Spleen (tissue), 11 donors: Measurements from ENCODE around the gene TMEM184A. TPM values are rescaled to one million over a fixed set of nuclear protein-coding genes. Genes with fewer than 3 reads are reported as not detected.

Experiments used
- DNase-seq: peaks from one replicate; pipeline ENCODE4 v3.0.0-alpha.2; 2020
- H3K27ac ChIP-seq, 8 donors: fragments of 200-600 bp; sonication (generic) in 7 of 8; 1 replicate in 4 of 8; 2 replicates in 4 of 8; pipeline versions ENCODE4 v1.5.0 to v1.8.0; 2016 to 2021; ENCODE audit warnings: inconsistent platforms in 4 of 8, mild to moderate bottlenecking in 4 of 8, moderate library complexity in 1 of 8
- H3K27me3 ChIP-seq, 7 donors: fragments of 200-600 bp; sonication (generic) in 6 of 7; replicated peaks in 1 of 7; 1 replicate in 4 of 7; 2 replicates in 3 of 7; pipeline versions ENCODE4 v1.5.0 to v1.8.0; 2016 to 2021; ENCODE audit warnings: inconsistent platforms in 3 of 7, mild to moderate bottlenecking in 1 of 7
- H3K36me3 ChIP-seq, 6 donors: fragments of 200-600 bp; sonication (generic) in 5 of 6; 1 replicate in 4 of 6; 2 replicates in 2 of 6; pipeline versions ENCODE4 v1.5.0 to v1.8.0; 2016 to 2021; ENCODE audit warnings: inconsistent platforms in 2 of 6
- H3K4me1 ChIP-seq, 6 donors: fragments of 200-600 bp; sonication (generic) in 5 of 6; 1 replicate in 3 of 6; 2 replicates in 3 of 6; pipeline versions ENCODE4 v1.5.0 to v1.8.0; 2016 to 2021; ENCODE audit warnings: inconsistent platforms in 3 of 6
- H3K4me3 ChIP-seq, 8 donors: fragments of 200-600 bp; sonication (generic) in 7 of 8; 1 replicate in 4 of 8; 2 replicates in 4 of 8; pipeline versions ENCODE4 v1.5.0 to v1.8.0; 2016 to 2021; ENCODE audit warnings: inconsistent platforms in 4 of 8, mild to moderate bottlenecking in 4 of 8, moderate library complexity in 2 of 8
- H3K9me3 ChIP-seq, 8 donors: fragments of 200-600 bp; sonication (generic) in 7 of 8; 1 replicate in 4 of 8; 2 replicates in 4 of 8; pipeline versions ENCODE4 v1.5.0 to v1.8.0; 2016 to 2021; ENCODE audit warnings: inconsistent platforms in 4 of 8
- CTCF ChIP-seq, 11 experiments: fragments of 200-600 bp in 7 of 11; fragments of 450-650 bp in 4 of 11; sonication (generic) in 4 of 11; IDR thresholded peaks in 8 of 11; conservative IDR thresholded peaks in 3 of 11; 1 replicate in 7 of 11; 2 replicates in 4 of 11; pipeline versions ENCODE4 v1.4.0 to v1.8.0; 2016 to 2021; ENCODE audit warnings: antibody characterized with exemption in 11 of 11, inconsistent platforms in 4 of 11, mild to moderate bottlenecking in 1 of 11
- POLR2A ChIP-seq, 3 donors: fragments of 450-650 bp; IDR thresholded peaks; one replicate each; pipeline ENCODE4 v1.5.1; 2017; ENCODE audit warnings: antibody characterized with exemption in 3 of 3, mild to moderate bottlenecking in 1 of 3
- POLR2AphosphoS5 ChIP-seq, 3 donors: sonication (generic); formaldehyde crosslinking; IDR thresholded peaks; one replicate each; pipeline ENCODE4 v1.5.1; 2017; ENCODE audit warnings: antibody characterized with exemption in 3 of 3
- WGBS, 5 donors: extraction: QIAGEN DNeasy Blood & Tissue Kit in 3 of 5; methylation state at CpG; one replicate each; pipeline versions ENCODE4 v1.1.5 to v1.1.7; 2013 to 2018; 5-methylcytosine and 5-hydroxymethylcytosine counted together
- intact Hi-C: fragments of 100-400 bp; cut with DNase I; formaldehyde crosslinking; loops from one replicate; pipeline ENCODE4 v1.15.0; 2023; ENCODE audit warnings: low total_unique reads
- polyA plus RNA-seq, 3 donors: library from polyadenylated mRNA; stranded (reverse); fragments of 200-250 nt; gene quantifications; one replicate each; pipeline ENCODE4 v1.2.1, GENCODE V29; 2013
- total RNA-seq, 7 donors: library from RNA; depleted of rRNA in 3 of 7; stranded (reverse); fragments of >200 nt in 3 of 7; fragmentation: NEBNext Ultra II Directional in 4 of 7; extraction: Animal tissue kit (Norgen Biotek cat#: 25700) in 4 of 7; gene quantifications; one replicate each; pipeline versions ENCODE4 v1.1.0 to v1.2.1, GENCODE V29; 2016 to 2021
- donor health status: healthy with polysubstance abuse.
- donor health status: DM: no; HTN: no; CAD: no; lungs with moderate emphysema.
- donor health status: DM: no; HTN: no; CAD: no.
- donor health status: Bipolar disorder and iron deficiency.
- donor health status: healthy.
- donor health status: DM: no; HTN: no; CAD: no.
- donor health status: DM: yes; HTN: yes; CAD: no.

The TMEM184A gene
- total and polyA plus RNA-seq, 10 donors, result 0.09 to 0.39 (median 0.21) TPM; not detected in 4

- Histone ChIP-seq H3K9me3 (no peaks in the 10 kb centered on the region), H3K4me3 (no peak overlapping the region), H3K4me1 (peaks cover 0 to 46% (median 23%) of the 10 kb centered on the region in 6 donors), H3K27ac (peak overlapping the region in 2 of 8 donors; percentile 85 to 86), H3K36me3 (peaks cover 0 to 99% (median 53%) of the 10 kb centered on the region in 6 donors), H3K27me3 (no peaks in the 10 kb centered on the region)
- intact Hi-C loops, result no loop called here
- 86 to 94% (median 88%) methylated on average over 18 to 36 of the region's 36 CpGs for WGBS, 5 donors
- TF ChIP-seq POLR2AphosphoS5 (IDR thresholded peaks at IDR 0.05) (no peak), CTCF (IDR thresholded peaks at IDR 0.05 in 8 of 11, conservative IDR thresholded peaks at IDR 0.05 in 3 of 11) (no peak), POLR2A (IDR thresholded peaks at IDR 0.05) (no peak)
- DNase-seq, result no peak
These were observed 16.7 kb downstream of the TMEM184A start for GRCh38 chr7:1539181-1539881.

GRCh38 chr7:1538544-1539180, 17.3 kb downstream of the TMEM184A start:
- 82 to 92% (median 82%) methylated on average over 13 to 25 of the region's 25 CpGs for WGBS, 5 donors

GRCh38 chr7:1537535-1538412, 18.2 kb downstream of the TMEM184A start:
- Histone ChIP-seq H3K4me1 (peaks cover 12 to 62% (median 36%) of the 10 kb centered on the region in 6 donors), H3K9me3 (no peaks in the 10 kb centered on the region), H3K4me3 (peak overlapping the region in 5 of 8 donors; percentile 7 to 55 (median 17)), H3K27me3 (no peaks in the 10 kb centered on the region), H3K36me3 (peaks cover 0 to 84% (median 45%) of the 10 kb centered on the region in 6 donors), H3K27ac (peak overlapping the region in 7 of 8 donors; percentile 74 to 86 (median 80))
- peak; percentile 78 for DNase-seq
- intact Hi-C loops, result no loop called here
- peak; percentile 53 to 70 (median 63) for TF ChIP-seq POLR2AphosphoS5 (IDR thresholded peaks at IDR 0.05)
- no peak for TF ChIP-seq CTCF (IDR thresholded peaks at IDR 0.05 in 8 of 11, conservative IDR thresholded peaks at IDR 0.05 in 3 of 11)
- 66 to 85% (median 74%) methylated on average over 11 to 56 of the region's 56 CpGs for WGBS, 5 donors

More at GRCh38 chr7:1538544-1539180, 17.3 kb downstream of the TMEM184A start:
- H3K36me3 ChIP-seq, result peaks cover 0 to 93% (median 50%) of the 10 kb centered on the region in 6 donors
- peaks cover 4 to 53% (median 29%) of the 10 kb centered on the region in 6 donors for H3K4me1 ChIP-seq
- peak overlapping the region in 5 of 8 donors; percentile 9 to 86 (median 80) for H3K27ac ChIP-seq
- TF ChIP-seq POLR2AphosphoS5 (IDR thresholded peaks at IDR 0.05) (no peak), CTCF (IDR thresholded peaks at IDR 0.05 in 8 of 11, conservative IDR thresholded peaks at IDR 0.05 in 3 of 11) (no peak), POLR2A (IDR thresholded peaks at IDR 0.05) (no peak)
- DNase-seq, result no peak
- peak overlapping the region in 1 of 8 donors; percentile 55 for H3K4me3 ChIP-seq
- intact Hi-C loops, result no loop called here
- H3K27me3 ChIP-seq, result no peaks in the 10 kb centered on the region
- no peaks in the 10 kb centered on the region for H3K9me3 ChIP-seq
